HL-60/S4 (cell line): Measurements from ENCODE around the gene SPECC1.
"Not testable (repeated sequence)": the region's sequence is repeated elsewhere in the genome, so short reads cannot be mapped to it uniquely, and the experiment has no call there.

Experiments
- in situ Hi-C: fragments of 300-500 bp; cut with MboI; formaldehyde crosslinking; loops from 2 replicates; pipeline ENCODE4 v1.14.3; 2022; ENCODE audit warnings: low sequenced_read_pairs

Gene SPECC1

GRCh38 chr17:20063665-20064648 lies 54.8 kb downstream of the SPECC1 start:
- in situ Hi-C loops = no loop called here

- in situ Hi-C loops = no loop called here
Observed at GRCh38 chr17:20066253-20066652, 57.1 kb downstream of the SPECC1 start.

GRCh38 chr17:20067711-20068110 lies 58.6 kb downstream of the SPECC1 start:
- in situ Hi-C loops = no loop called here

- in situ Hi-C loops = no loop called here
Observed at GRCh38 chr17:20068445-20068844, 59.3 kb downstream of the SPECC1 start.

GRCh38 chr17:20071824-20072691 lies 62.9 kb downstream of the SPECC1 start:
- in situ Hi-C loops = no loop called here

- in situ Hi-C loops = no loop called here
Observed at GRCh38 chr17:20072692-20072992, 63.5 kb downstream of the SPECC1 start.

- in situ Hi-C loops = no loop called here
Observed at GRCh38 chr17:20073055-20073979, 64.2 kb downstream of the SPECC1 start.

GRCh38 chr17:20074001-20074400 lies 64.8 kb downstream of the SPECC1 start:
- in situ Hi-C loops = no loop called here

- in situ Hi-C loops = no loop called here
Observed at GRCh38 chr17:20074489-20074888, 65.3 kb downstream of the SPECC1 start.

GRCh38 chr17:20076137-20076536 lies 67.0 kb downstream of the SPECC1 start:
- in situ Hi-C loops = not testable (repeated sequence)

- in situ Hi-C loops = no loop called here
Observed at GRCh38 chr17:20077978-20078685, 69.0 kb downstream of the SPECC1 start.

- in situ Hi-C loops = no loop called here
Observed at GRCh38 chr17:20080513-20080912, 71.4 kb downstream of the SPECC1 start.

- in situ Hi-C loops = no loop called here
Observed at GRCh38 chr17:20083156-20083859, 74.1 kb downstream of the SPECC1 start.

GRCh38 chr17:20084621-20085282 lies 75.6 kb downstream of the SPECC1 start:
- in situ Hi-C loops = no loop called here

GRCh38 chr17:20085283-20085845 lies 76.2 kb downstream of the SPECC1 start:
- in situ Hi-C loops = no loop called here

GRCh38 chr17:20086416-20087076 lies 77.4 kb downstream of the SPECC1 start:
- in situ Hi-C loops = no loop called here

- in situ Hi-C loops = no loop called here
Observed at GRCh38 chr17:20087538-20088250, 78.5 kb downstream of the SPECC1 start.
